ENCODE results near the gene BTBD2.
"Not testable (repeated sequence)": the region's sequence is repeated elsewhere in the genome, so short reads cannot be mapped to it uniquely, and the experiment has no call there.

BTBD2 gene

GRCh38 chr19:2010135-2010668 is 5.3 kb downstream of the BTBD2 start:
- Mint-ChIP-seq H3K36me3 (ENCODE audit: insufficient read depth) (peaks cover 6% of the 10 kb centered on the region), H3K9me3 (no peaks in the 10 kb centered on the region), H3K27ac (ENCODE audit: low read depth) (no peak overlapping the region), H3K4me1 (peaks cover 26% of the 10 kb centered on the region), H3K27me3 (no peaks in the 10 kb centered on the region), H3K4me3 (no peak overlapping the region)
- no peak for DNase-seq (ENCODE audit: low spot score in 2 of 2)
- ATAC-seq (replicated peaks; ENCODE audit: extremely low read depth, poor library complexity, severe bottlenecking), result no peak

DNA sequence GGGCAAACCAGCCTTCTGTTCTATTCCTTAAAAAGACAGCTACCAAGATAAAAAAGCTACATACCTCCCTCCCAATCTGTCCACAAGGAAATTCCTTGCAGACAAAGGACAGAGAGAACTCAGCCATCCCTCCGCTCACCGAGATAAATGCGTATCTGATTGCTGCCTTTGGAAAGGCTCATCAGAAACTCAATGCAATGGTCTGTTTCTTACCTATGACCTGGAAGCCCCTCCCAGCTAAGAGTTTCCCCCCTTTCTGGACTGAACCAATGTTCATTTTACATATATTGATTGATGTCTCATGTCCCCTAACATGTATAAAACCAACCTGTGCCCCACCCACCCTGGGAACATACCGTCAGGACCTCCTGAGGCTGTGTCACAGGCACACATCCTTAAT is 11.6 kb downstream of the BTBD2 start:
- H3K36me3 Mint-ChIP-seq (ENCODE audit: insufficient read depth), result peaks cover 13% of the 10 kb centered on the region
- H3K27ac Mint-ChIP-seq (ENCODE audit: low read depth), result no peak overlapping the region
- ATAC-seq (replicated peaks; ENCODE audit: extremely low read depth, poor library complexity, severe bottlenecking) (no peak), DNase-seq (ENCODE audit: low spot score in 2 of 2) (no peak)
- H3K4me1 Mint-ChIP-seq, result no peaks in the 10 kb centered on the region
- H3K4me3 Mint-ChIP-seq, result no peak overlapping the region
- no peaks in the 10 kb centered on the region for H3K9me3 Mint-ChIP-seq
- no peaks in the 10 kb centered on the region for H3K27me3 Mint-ChIP-seq

DNA sequence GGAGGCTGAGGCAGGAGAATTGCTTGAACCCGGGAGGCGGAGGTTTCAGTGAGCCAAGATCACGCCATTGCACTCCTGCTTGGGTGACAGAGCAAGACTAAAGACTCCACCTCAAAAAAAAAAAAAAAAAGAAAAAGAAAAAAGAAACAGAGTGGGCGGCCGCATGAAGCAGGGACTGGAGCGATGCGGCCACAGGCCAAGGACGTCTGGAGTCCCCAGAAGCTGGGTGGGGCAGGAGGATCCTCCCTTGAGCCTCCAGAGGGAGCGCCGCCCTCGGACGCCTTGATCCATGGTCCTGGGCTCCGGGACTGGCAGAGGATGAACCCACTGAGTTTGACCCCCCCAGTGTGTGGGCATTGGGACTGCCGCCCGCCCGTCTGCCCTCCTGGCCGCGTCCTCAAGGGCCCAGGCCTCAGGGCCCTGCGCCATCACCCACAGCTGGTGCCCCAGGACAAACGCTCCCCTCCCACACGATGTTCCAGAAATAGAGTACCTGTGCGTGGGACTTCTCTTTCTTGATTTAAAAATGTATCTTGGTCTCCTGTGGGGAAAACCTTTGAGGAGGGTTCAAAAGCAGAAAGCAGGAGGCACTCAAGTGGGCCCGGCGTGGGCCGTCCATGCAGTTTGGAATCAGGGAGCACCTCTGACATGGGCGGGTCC is 15.5 kb downstream of the BTBD2 start:
- no peaks in the 10 kb centered on the region for H3K9me3 Mint-ChIP-seq
- H3K27ac Mint-ChIP-seq (ENCODE audit: low read depth), result no peak overlapping the region
- H3K4me3 Mint-ChIP-seq, result no peak overlapping the region
- DNase-seq (ENCODE audit: low spot score in 2 of 2) (no peak), ATAC-seq (replicated peaks; ENCODE audit: extremely low read depth, poor library complexity, severe bottlenecking) (no peak)
- H3K36me3 Mint-ChIP-seq (ENCODE audit: insufficient read depth), result peaks cover 27% of the 10 kb centered on the region
- no peaks in the 10 kb centered on the region for H3K4me1 Mint-ChIP-seq
- H3K27me3 Mint-ChIP-seq, result no peaks in the 10 kb centered on the region

- DNase-seq (ENCODE audit: low spot score in 2 of 2) (no peak), ATAC-seq (replicated peaks; ENCODE audit: extremely low read depth, poor library complexity, severe bottlenecking) (no peak)
- Mint-ChIP-seq H3K4me1 (no peaks in the 10 kb centered on the region), H3K4me3 (no peak overlapping the region), H3K27me3 (no peaks in the 10 kb centered on the region), H3K36me3 (ENCODE audit: insufficient read depth) (peaks cover 27% of the 10 kb centered on the region), H3K27ac (ENCODE audit: low read depth) (no peak overlapping the region), H3K9me3 (no peaks in the 10 kb centered on the region)
These were observed 16.5 kb downstream of the BTBD2 start for GRCh38 chr19:1998712-1999708.

DNA sequence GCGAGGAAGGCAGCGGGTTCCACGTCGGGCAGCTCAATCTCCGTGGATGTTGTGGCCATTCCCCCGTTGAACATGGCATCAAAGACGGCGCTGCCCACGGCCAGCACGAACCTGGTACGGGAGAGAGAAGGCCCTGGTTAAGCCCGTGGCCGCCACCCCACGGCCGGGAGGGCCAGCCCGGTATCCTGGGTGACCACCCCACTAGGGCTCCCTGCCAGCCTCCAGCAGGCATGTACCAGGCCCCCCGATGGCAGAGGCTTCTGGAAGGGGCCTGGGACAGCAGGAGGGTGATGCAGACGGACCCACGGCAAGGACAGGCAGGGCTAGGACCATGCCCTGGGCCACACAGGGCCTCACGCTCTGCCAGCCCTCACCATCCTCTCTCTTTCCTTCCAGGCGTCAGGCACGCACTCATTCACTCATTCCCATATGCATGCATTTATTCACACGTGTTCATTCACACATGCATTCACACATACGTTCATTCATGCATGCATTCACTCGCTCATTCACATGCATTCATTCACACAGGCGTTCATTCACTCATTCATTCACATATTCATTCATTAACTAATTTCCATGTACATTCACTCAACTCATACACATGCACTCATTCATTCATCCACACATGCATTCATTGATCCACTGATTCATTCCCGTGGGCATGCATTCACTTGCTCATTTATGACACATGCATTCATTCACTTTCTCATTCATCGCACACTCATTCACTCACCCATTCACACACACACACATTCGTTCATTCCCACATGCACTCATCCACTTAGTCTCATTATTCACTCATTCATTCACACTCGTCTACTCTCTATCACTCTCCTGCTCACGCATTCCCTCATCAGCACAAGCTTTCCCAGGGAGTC is 17.9 kb downstream of the BTBD2 start:
- H3K27ac Mint-ChIP-seq (ENCODE audit: low read depth), result no peak overlapping the region
- H3K4me1 Mint-ChIP-seq, result no peaks in the 10 kb centered on the region
- H3K27me3 Mint-ChIP-seq, result no peaks in the 10 kb centered on the region
- no peak for DNase-seq (ENCODE audit: low spot score in 2 of 2)
- no peak for ATAC-seq (replicated peaks; ENCODE audit: extremely low read depth, poor library complexity, severe bottlenecking)
- no peak overlapping the region for H3K4me3 Mint-ChIP-seq
- H3K36me3 Mint-ChIP-seq (ENCODE audit: insufficient read depth), result peaks cover 30% of the 10 kb centered on the region
- H3K9me3 Mint-ChIP-seq, result no peaks in the 10 kb centered on the region

DNA sequence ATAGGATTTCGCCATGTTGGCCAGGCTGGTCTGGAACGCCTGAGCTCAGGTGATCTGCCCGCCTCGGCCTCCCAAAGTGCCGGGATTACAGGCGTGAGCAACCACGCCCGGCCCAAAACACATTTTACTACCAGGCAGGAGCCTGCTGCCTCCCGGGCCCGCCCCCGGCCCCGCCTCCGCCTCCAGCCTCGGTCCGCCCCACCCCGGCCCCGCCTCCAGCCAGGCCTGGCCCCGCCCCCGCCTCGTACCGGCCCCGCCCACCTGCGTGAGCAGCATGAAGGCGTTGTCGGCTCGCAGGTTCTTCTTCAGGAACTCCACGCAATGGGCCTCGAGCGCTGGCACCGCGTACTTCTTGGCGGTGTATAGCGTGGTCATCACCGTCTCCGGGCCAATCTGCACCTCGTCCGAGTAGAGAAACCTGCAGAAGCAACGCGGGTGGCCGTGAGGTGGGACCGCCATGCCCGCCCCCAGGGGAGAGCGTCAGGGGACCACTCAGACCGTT is 22.7 kb downstream of the BTBD2 start:
- ATAC-seq (replicated peaks; ENCODE audit: extremely low read depth, poor library complexity, severe bottlenecking) (no peak), DNase-seq (ENCODE audit: low spot score in 2 of 2) (no peak)
- H3K27ac Mint-ChIP-seq (ENCODE audit: low read depth), result no peak overlapping the region
- no peaks in the 10 kb centered on the region for H3K4me1 Mint-ChIP-seq
- peaks cover 28% of the 10 kb centered on the region for H3K36me3 Mint-ChIP-seq (ENCODE audit: insufficient read depth)
- H3K9me3 Mint-ChIP-seq, result no peaks in the 10 kb centered on the region
- H3K27me3 Mint-ChIP-seq, result no peaks in the 10 kb centered on the region
- no peak overlapping the region for H3K4me3 Mint-ChIP-seq

DNA sequence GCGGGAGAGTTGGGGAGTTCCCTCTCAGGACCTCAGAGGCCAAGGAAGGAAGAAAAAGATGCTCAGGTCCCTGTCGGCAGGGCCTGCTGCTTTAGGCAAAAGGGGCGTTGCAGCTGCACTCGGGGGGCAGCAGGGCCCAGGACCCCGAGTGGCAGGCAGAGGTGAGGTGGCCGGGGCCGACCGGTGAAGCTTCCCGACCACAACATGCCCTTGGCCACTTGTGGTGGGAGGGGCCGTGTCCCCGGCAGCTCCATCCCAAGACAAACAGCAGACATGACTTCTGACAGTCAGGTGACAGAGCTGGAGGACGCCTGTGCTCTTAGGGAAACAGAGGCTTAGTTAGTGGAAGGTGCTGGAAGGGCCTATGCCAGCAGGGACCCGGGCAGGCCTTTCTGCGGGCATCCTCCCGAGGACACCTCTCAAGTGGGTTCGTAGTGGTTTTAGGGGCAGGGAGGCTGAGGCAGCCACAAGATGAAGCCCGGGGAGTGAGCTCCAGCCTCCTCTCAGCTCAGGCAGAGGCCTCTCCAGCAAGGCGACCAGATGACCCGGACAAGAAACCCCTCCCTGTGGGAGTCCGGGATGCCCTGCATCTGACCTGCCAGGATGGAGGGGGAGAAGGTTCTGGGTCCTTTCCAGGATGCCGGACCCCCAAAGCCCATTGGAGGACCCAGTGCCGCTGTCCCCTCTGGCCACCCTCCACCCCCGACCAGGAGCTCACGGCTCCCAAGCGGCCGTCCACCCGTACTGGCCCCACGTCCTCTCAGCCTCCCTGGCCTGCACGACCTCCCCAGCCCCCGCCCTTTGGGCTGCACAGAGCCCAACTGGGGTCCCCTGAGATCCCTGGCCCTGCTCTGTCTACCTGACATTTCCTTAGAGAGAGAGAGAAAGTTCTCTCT is 24.2 kb downstream of the BTBD2 start:
- Mint-ChIP-seq H3K27ac (ENCODE audit: low read depth) (no peak overlapping the region), H3K4me1 (no peaks in the 10 kb centered on the region), H3K4me3 (no peak overlapping the region), H3K9me3 (no peaks in the 10 kb centered on the region), H3K27me3 (no peaks in the 10 kb centered on the region), H3K36me3 (ENCODE audit: insufficient read depth) (peaks cover 21% of the 10 kb centered on the region)
- no peak for ATAC-seq (replicated peaks; ENCODE audit: extremely low read depth, poor library complexity, severe bottlenecking)
- DNase-seq (ENCODE audit: low spot score in 2 of 2), result no peak

GRCh38 chr19:1990230-1991017 is 25.1 kb downstream of the BTBD2 start:
- no peak for DNase-seq (ENCODE audit: low spot score in 2 of 2)
- no peak overlapping the region for H3K27ac Mint-ChIP-seq (ENCODE audit: low read depth)
- no peak for ATAC-seq (replicated peaks; ENCODE audit: extremely low read depth, poor library complexity, severe bottlenecking)
- H3K4me1 Mint-ChIP-seq, result no peaks in the 10 kb centered on the region
- H3K27me3 Mint-ChIP-seq, result no peaks in the 10 kb centered on the region
- H3K9me3 Mint-ChIP-seq, result no peaks in the 10 kb centered on the region
- H3K4me3 Mint-ChIP-seq, result no peak overlapping the region
- H3K36me3 Mint-ChIP-seq (ENCODE audit: insufficient read depth), result peaks cover 16% of the 10 kb centered on the region

DNA sequence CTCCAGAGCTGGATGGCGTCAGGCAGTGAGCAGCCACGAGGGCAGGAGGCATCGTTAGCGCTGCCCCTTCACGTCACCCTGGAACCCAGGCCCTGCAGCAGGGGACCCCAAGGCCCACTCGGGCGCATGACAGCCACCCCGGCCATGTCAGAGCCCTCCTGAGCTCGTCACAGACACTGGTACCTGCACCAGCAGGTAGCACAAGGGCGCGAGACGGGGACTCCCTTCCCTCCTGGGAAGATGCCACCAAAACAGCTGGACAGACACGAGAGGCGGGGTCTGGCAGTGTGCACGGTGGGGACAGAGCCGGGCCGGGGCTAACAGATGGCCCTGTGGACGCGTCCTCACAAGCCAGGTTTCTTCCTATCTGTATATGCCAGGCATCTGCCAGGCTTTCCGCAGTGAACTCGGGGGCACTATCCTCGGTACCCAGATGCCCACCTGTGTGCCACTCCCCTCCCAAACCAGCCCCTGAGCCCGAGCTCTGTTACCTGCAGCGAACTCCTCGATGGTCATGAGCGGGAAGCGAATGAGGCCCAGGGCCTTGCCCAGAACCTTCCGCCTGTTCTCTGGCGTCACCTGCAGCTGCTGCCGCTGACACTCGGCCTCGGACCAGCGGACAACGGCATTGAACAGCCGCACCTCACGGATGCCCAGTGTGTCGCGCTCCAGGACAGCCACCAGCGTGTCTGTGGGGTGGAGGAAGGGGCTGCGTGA is 25.8 kb downstream of the BTBD2 start:
- peaks cover 16% of the 10 kb centered on the region for H3K36me3 Mint-ChIP-seq (ENCODE audit: insufficient read depth)
- no peaks in the 10 kb centered on the region for H3K4me1 Mint-ChIP-seq
- H3K27me3 Mint-ChIP-seq, result no peaks in the 10 kb centered on the region
- no peaks in the 10 kb centered on the region for H3K9me3 Mint-ChIP-seq
- DNase-seq (ENCODE audit: low spot score in 2 of 2) (no peak), ATAC-seq (replicated peaks; ENCODE audit: extremely low read depth, poor library complexity, severe bottlenecking) (no peak)
- no peak overlapping the region for H3K4me3 Mint-ChIP-seq
- no peak overlapping the region for H3K27ac Mint-ChIP-seq (ENCODE audit: low read depth)

- H3K27me3 Mint-ChIP-seq; H3K4me3 Mint-ChIP-seq; H3K4me1 Mint-ChIP-seq; H3K9me3 Mint-ChIP-seq; H3K27ac Mint-ChIP-seq (ENCODE audit: low read depth); ATAC-seq (replicated peaks; ENCODE audit: extremely low read depth, poor library complexity, severe bottlenecking); DNase-seq (ENCODE audit: low spot score in 2 of 2): not testable (repeated sequence)
- peaks cover 24% of the 10 kb centered on the region for H3K36me3 Mint-ChIP-seq (ENCODE audit: insufficient read depth)
These were observed 27.1 kb downstream of the BTBD2 start for GRCh38 chr19:1988464-1988863.
